Fibroblast of lung (primary cell): Measurements from ENCODE around the gene ABCC9. TPM values are rescaled to one million over a fixed set of nuclear protein-coding genes. Genes with fewer than 3 reads are reported as not detected.
A peak's percentile ranks its signal among the peaks of the same experiment; 100 is the strongest.

ENCODE experiments used
- DNase-seq, 2 donors: peaks; one replicate each; pipeline versions ENCODE4 v3.0.0 to v3.0.0-alpha.2; 2010; ENCODE audit warnings: low read depth in 2 of 2
- H2AFZ ChIP-seq: 2 replicates; pipeline ENCODE4 v1.5.1; 2012; ENCODE audit warnings: low read length, control low read depth, inconsistent platforms
- H3K27ac ChIP-seq: 2 replicates; pipeline ENCODE4 v1.5.1; 2011; ENCODE audit warnings: low read length, control low read depth; ENCODE audit not compliant: insufficient read depth
- H3K27me3 ChIP-seq: 2 replicates; pipeline ENCODE4 v1.5.1; 2011; ENCODE audit warnings: mild to moderate bottlenecking, low read length; ENCODE audit not compliant: control insufficient read depth, insufficient read depth
- H3K36me3 ChIP-seq: 2 replicates; pipeline ENCODE4 v1.5.1; 2011; ENCODE audit warnings: low read length; ENCODE audit not compliant: control insufficient read depth, insufficient read depth
- H3K4me1 ChIP-seq: 2 replicates; pipeline ENCODE4 v1.5.1; 2011; ENCODE audit warnings: low read length; ENCODE audit not compliant: control insufficient read depth, insufficient read depth; ENCODE audit errors: extremely low read depth
- H3K4me2 ChIP-seq: 2 replicates; pipeline ENCODE4 v1.5.1; 2011; ENCODE audit warnings: low read length, control low read depth; ENCODE audit not compliant: insufficient read depth; ENCODE audit errors: extremely low read depth
- H3K4me3 ChIP-seq, 4 experiments: fragments of 200-600 bp in 1 of 4; sonication (generic) in 1 of 4; replicated peaks in 1 of 4; 2 replicates each; pipeline ENCODE4 v1.5.1; 2011 to 2016; ENCODE audit warnings: low read length in 4 of 4, low read depth in 3 of 4, mild to moderate bottlenecking in 3 of 4, control low read depth in 2 of 4, inconsistent platforms in 1 of 4, mixed read lengths in 1 of 4; ENCODE audit not compliant: insufficient read depth in 1 of 4; ENCODE audit errors: control extremely low read depth in 1 of 4
- H3K79me2 ChIP-seq: 2 replicates; pipeline ENCODE4 v1.5.1; 2012; ENCODE audit warnings: mild to moderate bottlenecking, low read length, inconsistent platforms; ENCODE audit not compliant: control insufficient read depth, insufficient read depth
- H3K9ac ChIP-seq: 2 replicates; pipeline ENCODE4 v1.5.1; 2011; ENCODE audit warnings: mild to moderate bottlenecking, low read length, control low read depth; ENCODE audit not compliant: insufficient read depth
- H3K9me3 ChIP-seq: 2 replicates; pipeline ENCODE4 v1.5.1; 2012; ENCODE audit warnings: low read depth, low read length; ENCODE audit not compliant: control insufficient read depth, insufficient read depth
- H4K20me1 ChIP-seq: 2 replicates; pipeline ENCODE4 v1.5.1; 2011; ENCODE audit warnings: low read length; ENCODE audit not compliant: control insufficient read depth, insufficient read depth; ENCODE audit errors: extremely low read depth
- EZH2 ChIP-seq: IDR thresholded peaks from 2 replicates; pipeline ENCODE4 v1.5.1; 2012; ENCODE audit warnings: low read length, control low read depth, mild to moderate bottlenecking; ENCODE audit errors: missing control alignments
- polyA plus RNA-seq, 2 donors: library from polyadenylated mRNA; depleted of rRNA in 1 of 2; stranded (reverse) in 1 of 2; unstranded in 1 of 2; fragments of >200 nt; gene quantifications; 2 replicates each; pipeline ENCODE4 v1.2.1, GENCODE V29; 2011 to 2012; ENCODE audit warnings: missing spikeins in 1 of 2
- total RNA-seq: library from RNA; depleted of rRNA; stranded (reverse); fragments of >200 nt; gene quantifications from 2 replicates; pipeline ENCODE4 v1.2.1, GENCODE V29; 2014
- TF ChIP-seq, protein P1 (sequence below), 2 donors: IDR thresholded peaks in 1 of 2; conservative IDR thresholded peaks in 1 of 2; 1 replicate in 1 of 2; 2 replicates in 1 of 2; pipeline ENCODE4 v1.5.1; 2011 to 2012; ENCODE audit warnings: low read length in 2 of 2, control low read depth in 1 of 2, inconsistent platforms in 1 of 2, low read depth in 1 of 2, mild to moderate bottlenecking in 1 of 2

ABCC9 gene
- total and polyA plus RNA-seq, 2 donors (not counting 1 experiment from before 2014, with no cell fraction given) = 9.9 to 31.1 TPM

DNA sequence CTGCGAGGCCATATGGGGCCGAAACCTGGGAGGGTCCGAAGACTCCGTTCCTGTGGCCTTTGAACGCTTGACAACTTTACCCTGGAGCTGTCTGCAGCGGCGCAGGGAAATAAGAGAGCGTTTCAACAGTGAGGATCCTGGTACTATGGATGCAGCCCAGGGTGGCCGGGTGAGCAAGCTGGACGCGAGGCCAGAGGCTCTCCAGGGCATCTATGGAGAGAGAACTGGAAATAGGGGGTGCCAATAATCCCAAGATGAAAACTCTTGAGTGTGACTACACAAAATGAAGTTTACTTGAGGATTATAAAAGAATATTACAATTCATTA is 1.1 kb upstream of the ABCC9 start:
- H3K4me2 ChIP-seq = peak overlapping the region; percentile 98
- no peaks in the 10 kb centered on the region for H3K79me2 ChIP-seq
- H2AFZ ChIP-seq = peak overlapping the region; percentile 93
- H3K9ac ChIP-seq = peak overlapping the region; percentile 45
- no peaks in the 10 kb centered on the region for H3K36me3 ChIP-seq
- no peak for DNase-seq
- no peaks in the 10 kb centered on the region for H3K27me3 ChIP-seq
- peak overlapping the region; percentile 82 for H3K27ac ChIP-seq
- H3K9me3 ChIP-seq = no peaks in the 10 kb centered on the region
- TF ChIP-seq, protein P1, sequence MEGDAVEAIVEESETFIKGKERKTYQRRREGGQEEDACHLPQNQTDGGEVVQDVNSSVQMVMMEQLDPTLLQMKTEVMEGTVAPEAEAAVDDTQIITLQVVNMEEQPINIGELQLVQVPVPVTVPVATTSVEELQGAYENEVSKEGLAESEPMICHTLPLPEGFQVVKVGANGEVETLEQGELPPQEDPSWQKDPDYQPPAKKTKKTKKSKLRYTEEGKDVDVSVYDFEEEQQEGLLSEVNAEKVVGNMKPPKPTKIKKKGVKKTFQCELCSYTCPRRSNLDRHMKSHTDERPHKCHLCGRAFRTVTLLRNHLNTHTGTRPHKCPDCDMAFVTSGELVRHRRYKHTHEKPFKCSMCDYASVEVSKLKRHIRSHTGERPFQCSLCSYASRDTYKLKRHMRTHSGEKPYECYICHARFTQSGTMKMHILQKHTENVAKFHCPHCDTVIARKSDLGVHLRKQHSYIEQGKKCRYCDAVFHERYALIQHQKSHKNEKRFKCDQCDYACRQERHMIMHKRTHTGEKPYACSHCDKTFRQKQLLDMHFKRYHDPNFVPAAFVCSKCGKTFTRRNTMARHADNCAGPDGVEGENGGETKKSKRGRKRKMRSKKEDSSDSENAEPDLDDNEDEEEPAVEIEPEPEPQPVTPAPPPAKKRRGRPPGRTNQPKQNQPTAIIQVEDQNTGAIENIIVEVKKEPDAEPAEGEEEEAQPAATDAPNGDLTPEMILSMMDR (conservative IDR thresholded peaks at IDR 0.05 in 1 of 2, IDR thresholded peaks at IDR 0.05 in 1 of 2; ENCODE audit: low read depth in 1 of 2, low read length in 2 of 2) = no peak
- peak overlapping the region in 3 of 4 experiments; percentile 72 to 81 (median 79) for H3K4me3 ChIP-seq
- no peaks in the 10 kb centered on the region for H4K20me1 ChIP-seq
- H3K4me1 ChIP-seq = peaks cover 7% of the 10 kb centered on the region

GRCh38 chr12:21941506-21942376 is 515 bp upstream of the ABCC9 start:
- no peaks in the 10 kb centered on the region for H4K20me1 ChIP-seq
- H3K9me3 ChIP-seq = no peaks in the 10 kb centered on the region
- H3K9ac ChIP-seq = peak overlapping the region; percentile 65
- H3K4me2 ChIP-seq = peak overlapping the region; percentile 98
- peak overlapping the region; percentile 93 for H2AFZ ChIP-seq
- H3K27ac ChIP-seq = peak overlapping the region; percentile 82
- DNase-seq = peak; percentile 35 to 51
- peaks cover 7% of the 10 kb centered on the region for H3K4me1 ChIP-seq
- peak overlapping the region; percentile 72 to 81 (median 78) for H3K4me3 ChIP-seq
- TF ChIP-seq, protein P1 (conservative IDR thresholded peaks at IDR 0.05 in 1 of 2, IDR thresholded peaks at IDR 0.05 in 1 of 2; ENCODE audit: low read depth in 1 of 2, low read length in 2 of 2) = peak; percentile 52 to 58
- TF ChIP-seq EZH2 = no peak
- no peaks in the 10 kb centered on the region for H3K27me3 ChIP-seq
- H3K36me3 ChIP-seq = no peaks in the 10 kb centered on the region
- H3K79me2 ChIP-seq = no peaks in the 10 kb centered on the region

DNA sequence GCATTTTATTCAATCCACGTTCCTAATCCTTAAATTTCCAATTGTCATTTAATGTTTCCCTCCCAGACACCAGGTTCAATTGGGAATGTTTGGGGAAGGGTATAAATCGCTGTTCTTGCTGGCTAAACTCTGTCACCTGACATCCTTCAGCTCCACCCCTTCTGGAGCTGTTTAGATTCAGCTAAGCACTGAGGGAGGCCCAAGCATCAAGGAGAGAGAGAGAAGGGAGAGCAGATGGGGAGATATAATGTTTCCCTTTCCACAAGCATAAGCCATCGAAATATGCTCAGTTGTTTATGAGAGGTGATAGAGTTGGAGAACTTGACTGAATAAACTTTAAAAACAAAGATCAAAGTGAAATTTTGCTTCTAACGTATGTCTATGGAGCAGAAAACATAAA is 1.8 kb downstream of the ABCC9 start:
- Histone ChIP-seq H3K79me2 (no peaks in the 10 kb centered on the region), H4K20me1 (no peaks in the 10 kb centered on the region), H3K4me2 (peak overlapping the region; percentile 98), H3K27ac (peak overlapping the region; percentile 58), H2AFZ (no peak overlapping the region), H3K4me3 (peak overlapping the region in 1 of 4 experiments; percentile 72), H3K9ac (no peak overlapping the region), H3K36me3 (no peaks in the 10 kb centered on the region), H3K27me3 (no peaks in the 10 kb centered on the region), H3K4me1 (peaks cover 7% of the 10 kb centered on the region), H3K9me3 (no peaks in the 10 kb centered on the region)
- TF ChIP-seq EZH2 = no peak
- TF ChIP-seq, protein P1 (conservative IDR thresholded peaks at IDR 0.05 in 1 of 2, IDR thresholded peaks at IDR 0.05 in 1 of 2; ENCODE audit: low read depth in 1 of 2, low read length in 2 of 2) = no peak
- no peak for DNase-seq
